ENCODE results near the gene SLMAP.

The SLMAP gene

GRCh38 chr3:57943525-57944495 is 187.7 kb downstream of the SLMAP start:
- no peaks in the 10 kb centered on the region for H3K9me3 ChIP-seq (replicated peaks; ENCODE audit: insufficient read depth, low read length)
- DNase-seq, result no peak
- no peaks in the 10 kb centered on the region for H3K4me1 ChIP-seq (ENCODE audit: low read length)
- TF ChIP-seq EZH2 (optimal IDR thresholded peaks at IDR 0.05; ENCODE audit: low read depth, low read length), result no peak
- no peak for TF ChIP-seq CTCF (IDR thresholded peaks at IDR 0.05; ENCODE audit: low read length)
- TF ChIP-seq EZH2phosphoT487 (IDR thresholded peaks at IDR 0.05; ENCODE audit: low read length), result no peak
- no peak overlapping the region for H3K4me3 ChIP-seq (ENCODE audit: low read length)
- no peak overlapping the region for H2AFZ ChIP-seq (ENCODE audit: low read length)
- H3K27ac ChIP-seq (ENCODE audit: low read length), result no peak overlapping the region
- no peaks in the 10 kb centered on the region for H3F3A ChIP-seq (ENCODE audit: insufficient read depth, low read length)
- no peaks in the 10 kb centered on the region for H3K9me2 ChIP-seq (replicated peaks; ENCODE audit: insufficient read depth, low read length)
- no peak overlapping the region for H3K9ac ChIP-seq (ENCODE audit: low read length)
- no peaks in the 10 kb centered on the region for H4K20me1 ChIP-seq (ENCODE audit: insufficient read depth, low read length)
- H3K36me3 ChIP-seq (replicated peaks; ENCODE audit: insufficient read depth, low read length), result no peaks in the 10 kb centered on the region
- no peaks in the 10 kb centered on the region for H3K79me2 ChIP-seq (ENCODE audit: low read length)
- no peak overlapping the region for H3K4me2 ChIP-seq (ENCODE audit: low read depth, low read length)
- H3K27me3 ChIP-seq (replicated peaks; ENCODE audit: insufficient read depth, low read length), result no peaks in the 10 kb centered on the region

GRCh38 chr3:57946970-57947381 is 190.9 kb downstream of the SLMAP start:
- Histone ChIP-seq H3K4me1 (ENCODE audit: low read length) (no peaks in the 10 kb centered on the region), H3K9me3 (replicated peaks; ENCODE audit: insufficient read depth, low read length) (no peaks in the 10 kb centered on the region), H4K20me1 (ENCODE audit: insufficient read depth, low read length) (no peaks in the 10 kb centered on the region), H3K9ac (ENCODE audit: low read length) (no peak overlapping the region), H3K36me3 (replicated peaks; ENCODE audit: insufficient read depth, low read length) (no peaks in the 10 kb centered on the region), H3K9me2 (replicated peaks; ENCODE audit: insufficient read depth, low read length) (no peaks in the 10 kb centered on the region), H2AFZ (ENCODE audit: low read length) (no peak overlapping the region), H3K4me2 (ENCODE audit: low read depth, low read length) (no peak overlapping the region), H3K27me3 (replicated peaks; ENCODE audit: insufficient read depth, low read length) (no peaks in the 10 kb centered on the region), H3K27ac (ENCODE audit: low read length) (no peak overlapping the region), H3F3A (ENCODE audit: insufficient read depth, low read length) (no peaks in the 10 kb centered on the region), H3K4me3 (ENCODE audit: low read length) (no peak overlapping the region), H3K79me2 (ENCODE audit: low read length) (no peaks in the 10 kb centered on the region)
- DNase-seq, result no peak
- TF ChIP-seq EZH2 (optimal IDR thresholded peaks at IDR 0.05; ENCODE audit: low read depth, low read length) (no peak), EZH2phosphoT487 (IDR thresholded peaks at IDR 0.05; ENCODE audit: low read length) (no peak), CTCF (IDR thresholded peaks at IDR 0.05; ENCODE audit: low read length) (no peak)

GRCh38 chr3:57948080-57948671 is 192.1 kb downstream of the SLMAP start:
- TF ChIP-seq CTCF (IDR thresholded peaks at IDR 0.05; ENCODE audit: low read length) (no peak), EZH2phosphoT487 (IDR thresholded peaks at IDR 0.05; ENCODE audit: low read length) (no peak), EZH2 (optimal IDR thresholded peaks at IDR 0.05; ENCODE audit: low read depth, low read length) (no peak)
- no peaks in the 10 kb centered on the region for H4K20me1 ChIP-seq (ENCODE audit: insufficient read depth, low read length)
- H3F3A ChIP-seq (ENCODE audit: insufficient read depth, low read length), result no peaks in the 10 kb centered on the region
- no peak for DNase-seq
- no peaks in the 10 kb centered on the region for H3K9me3 ChIP-seq (replicated peaks; ENCODE audit: insufficient read depth, low read length)
- no peak overlapping the region for H3K4me3 ChIP-seq (ENCODE audit: low read length)
- no peak overlapping the region for H3K4me2 ChIP-seq (ENCODE audit: low read depth, low read length)
- no peak overlapping the region for H3K27ac ChIP-seq (ENCODE audit: low read length)
- no peaks in the 10 kb centered on the region for H3K36me3 ChIP-seq (replicated peaks; ENCODE audit: insufficient read depth, low read length)
- no peaks in the 10 kb centered on the region for H3K27me3 ChIP-seq (replicated peaks; ENCODE audit: insufficient read depth, low read length)
- no peak overlapping the region for H3K9ac ChIP-seq (ENCODE audit: low read length)
- no peaks in the 10 kb centered on the region for H3K4me1 ChIP-seq (ENCODE audit: low read length)
- H3K79me2 ChIP-seq (ENCODE audit: low read length), result no peaks in the 10 kb centered on the region
- no peak overlapping the region for H2AFZ ChIP-seq (ENCODE audit: low read length)
- H3K9me2 ChIP-seq (replicated peaks; ENCODE audit: insufficient read depth, low read length), result no peaks in the 10 kb centered on the region

All from MM.1S (cell line).